ENCODE results near the gene SMTNL1. TPM values are rescaled to one million over a fixed set of nuclear protein-coding genes. Genes with fewer than 3 reads are reported as not detected.
A peak's percentile ranks its signal among the peaks of the same experiment; 100 is the strongest.

The SMTNL1 gene
- total RNA-seq, 1 experiment from 2014 or later = 0.26 TPM

GRCh38 chr11:57501953-57502352 lies 35.4 kb upstream of the SMTNL1 start:
- DNase-seq (ENCODE audit: low spot score) = no peak
- H3K36me3 Mint-ChIP-seq = peaks cover 7% of the 10 kb centered on the region
- ChIA-PET POLR2A (interaction anchor here (1.3 kb wide), 2 partner anchors 13 to 138 kb away, joined by 4 read pairs; partner anchors contain the start of gene SLC43A1), CTCF (interaction anchor here (0.7 to 4.8 kb wide), 10 partner anchors 9 to 284 kb away, joined by 3 to 66 read pairs (median 4); partner anchors contain the start of genes RTN4RL2 and SLC43A1)
- TF ChIP-seq HMGA2 (CRISPR knock-in tag; IDR thresholded peaks at IDR 0.05) (no peak), ELF4 (CRISPR knock-in tag; IDR thresholded peaks at IDR 0.05; ENCODE audit: low read depth) (no peak), ZNF423 (CRISPR knock-in tag; IDR thresholded peaks at IDR 0.05) (no peak), IRF2 (CRISPR knock-in tag; IDR thresholded peaks at IDR 0.05; ENCODE audit: borderline replicate concordance, low read depth) (no peak), ATF3 (CRISPR knock-in tag; conservative IDR thresholded peaks at IDR 0.05) (no peak), SOX15 (CRISPR knock-in tag; IDR thresholded peaks at IDR 0.05) (no peak), CREM (CRISPR knock-in tag; IDR thresholded peaks at IDR 0.05) (no peak), FOXP1 (CRISPR knock-in tag; IDR thresholded peaks at IDR 0.05; ENCODE audit: borderline replicate concordance) (no peak)
- no peak overlapping the region for H3K4me3 Mint-ChIP-seq
- no peak for ATAC-seq
- H3K9me3 Mint-ChIP-seq = no peaks in the 10 kb centered on the region
- 0 out of 2 replicates have a peak overlapping the region, but pooled peaks have one; percentile 15 for H3K27ac Mint-ChIP-seq
- H3K4me1 Mint-ChIP-seq = peaks cover 40% of the 10 kb centered on the region
- no peaks in the 10 kb centered on the region; the same call in 1 of the 2 replicates for H3K27me3 Mint-ChIP-seq (ENCODE audit: low read depth)

GRCh38 chr11:57502376-57502775 lies 35.0 kb upstream of the SMTNL1 start:
- Mint-ChIP-seq H3K36me3 (peaks cover 6% of the 10 kb centered on the region), H3K4me1 (peaks cover 40% of the 10 kb centered on the region), H3K27me3 (ENCODE audit: low read depth) (no peaks in the 10 kb centered on the region; the same call in 1 of the 2 replicates), H3K27ac (0 out of 2 replicates have a peak overlapping the region, but pooled peaks have one; percentile 15), H3K4me3 (no peak overlapping the region), H3K9me3 (no peaks in the 10 kb centered on the region)
- ChIA-PET CTCF (interaction anchor here (0.7 to 4.8 kb wide), 10 partner anchors 10 to 284 kb away, joined by 3 to 66 read pairs (median 4); partner anchors contain the start of genes RTN4RL2 and SLC43A1), POLR2A (interaction anchor here (0.5 to 1.3 kb wide), 3 partner anchors 13 to 137 kb away, joined by 3 to 4 read pairs (median 4); partner anchors contain the start of gene SLC43A1)
- DNase-seq (ENCODE audit: low spot score) = no peak
- no peak for TF ChIP-seq NFYB (CRISPR knock-in tag; conservative IDR thresholded peaks at IDR 0.05; ENCODE audit: low read depth)
- TF ChIP-seq CTCF (IDR thresholded peaks at IDR 0.05) = no peak
- no peak for TF ChIP-seq USF2 (CRISPR knock-in tag; IDR thresholded peaks at IDR 0.05)
- TF ChIP-seq RELA (CRISPR knock-in tag; IDR thresholded peaks at IDR 0.05; ENCODE audit: borderline replicate concordance) = no peak
- no peak for TF ChIP-seq RORB (CRISPR knock-in tag; IDR thresholded peaks at IDR 0.05)
- no peak for TF ChIP-seq NFE2L1 (CRISPR knock-in tag; IDR thresholded peaks at IDR 0.05)
- TF ChIP-seq HMGXB4 (CRISPR knock-in tag; IDR thresholded peaks at IDR 0.05) = no peak
- no peak for TF ChIP-seq TP53 (CRISPR knock-in tag; IDR thresholded peaks at IDR 0.05)
- no peak for TF ChIP-seq ATF2 (CRISPR knock-in tag; IDR thresholded peaks at IDR 0.05; ENCODE audit: borderline replicate concordance, low read depth)
- no peak for TF ChIP-seq SMAD4 (CRISPR knock-in tag; IDR thresholded peaks at IDR 0.05)
- TF ChIP-seq ZNF396 (CRISPR knock-in tag; IDR thresholded peaks at IDR 0.05; ENCODE audit: borderline replicate concordance) = no peak
- no peak for TF ChIP-seq PRDM15 (CRISPR knock-in tag; IDR thresholded peaks at IDR 0.05)
- TF ChIP-seq E2F1 (CRISPR knock-in tag; IDR thresholded peaks at IDR 0.05) = no peak
- TF ChIP-seq USF1 (CRISPR knock-in tag; IDR thresholded peaks at IDR 0.05) = no peak
- no peak for ATAC-seq

Measured in WTC11 (cell line).